CD4-positive, CD25-positive, alpha-beta regulatory T cell (primary cell): ENCODE data around the gene MVD. TPM values are rescaled to one million over a fixed set of nuclear protein-coding genes. Genes with fewer than 3 reads are reported as not detected.
A peak's percentile ranks its signal among the peaks of the same experiment; 100 is the strongest.

Experiments used
- ATAC-seq, 2 donors: fragments of 150-1000 bp; cut with Tn5 transposase; one replicate each; pipeline ENCODE4 v1.10.0; 2021; ENCODE audit warnings: low read depth in 2 of 2, moderate number of reproducible peaks in 2 of 2, moderate library complexity in 1 of 2
- DNase-seq, 3 donors: peaks; one replicate each; pipeline versions ENCODE4 v3.0.0 to v3.0.0-alpha.2; 2012 to 2022; ENCODE audit warnings: mixed read lengths in 1 of 3
- H3K27ac ChIP-seq: one replicate; pipeline ENCODE4 v1.7.0; 2013; ENCODE audit warnings: mild to moderate bottlenecking, low read length; ENCODE audit not compliant: insufficient read depth, poor library complexity, severe bottlenecking
- H3K27me3 ChIP-seq: one replicate; pipeline ENCODE4 v1.7.0; 2013; ENCODE audit warnings: low read length; ENCODE audit not compliant: control insufficient read depth, insufficient read depth
- H3K36me3 ChIP-seq: one replicate; pipeline ENCODE4 v1.7.0; 2013; ENCODE audit warnings: mild to moderate bottlenecking, low read length, moderate library complexity; ENCODE audit not compliant: control insufficient read depth, insufficient read depth
- H3K4me1 ChIP-seq: 2 replicates; pipeline ENCODE4 v1.7.0; 2013; ENCODE audit warnings: mild to moderate bottlenecking, low read length; ENCODE audit not compliant: insufficient read depth, control insufficient read depth, poor library complexity, severe bottlenecking
- H3K4me3 ChIP-seq: one replicate; pipeline ENCODE4 v1.7.0; 2013; ENCODE audit warnings: low read depth, mild to moderate bottlenecking, low read length, moderate library complexity
- H3K9me3 ChIP-seq, 2 experiments: 1 replicate in 1 of 2; 2 replicates in 1 of 2; pipeline ENCODE4 v1.7.0; 2013; ENCODE audit warnings: low read length in 2 of 2, mild to moderate bottlenecking in 1 of 2, moderate library complexity in 1 of 2; ENCODE audit not compliant: control insufficient read depth in 2 of 2
- H3K27ac Mint-ChIP-seq, 3 donors: one replicate each; pipeline ENCODE4 v1.8.0; 2020 to 2022; ENCODE audit warnings: mild to moderate bottlenecking in 3 of 3, mixed read lengths in 3 of 3, moderate library complexity in 2 of 3
- H3K27me3 Mint-ChIP-seq: one replicate; pipeline ENCODE4 v1.8.0; 2022; ENCODE audit warnings: mild to moderate bottlenecking, mixed read lengths
- H3K36me3 Mint-ChIP-seq: one replicate; pipeline ENCODE4 v1.8.0; 2020; ENCODE audit warnings: mixed read lengths
- H3K4me1 Mint-ChIP-seq, 4 donors: one replicate each; pipeline ENCODE4 v1.8.0; 2020 to 2022; ENCODE audit warnings: mixed read lengths in 4 of 4, mild to moderate bottlenecking in 1 of 4
- H3K4me3 Mint-ChIP-seq, 4 donors: one replicate each; pipeline ENCODE4 v1.8.0; 2020 to 2022; ENCODE audit warnings: mild to moderate bottlenecking in 4 of 4, mixed read lengths in 4 of 4, moderate library complexity in 3 of 4
- H3K9me3 Mint-ChIP-seq, 7 donors: one replicate each; pipeline ENCODE4 v1.8.0; 2020 to 2022; ENCODE audit warnings: mixed read lengths in 7 of 7, mild to moderate bottlenecking in 3 of 7, moderate library complexity in 2 of 7
- polyA plus RNA-seq, 4 donors: library from polyadenylated mRNA; unstranded; fragments of 300-500 nt; fragmentation: Illumina TruSeq; gene quantifications; one replicate each; pipeline ENCODE4 v1.2.3, GENCODE V29; 2021
- total RNA-seq: library from RNA; stranded (reverse); gene quantifications from one replicate; pipeline ENCODE4 v1.2.3, GENCODE V29; 2022

Gene MVD
- total and polyA plus RNA-seq, 5 donors from 2014 or later: 19.6 to 59.7 (median 23.0) TPM

GRCh38 chr16:88633684-88634140 is 29.2 kb downstream of the MVD start:
- Mint-ChIP-seq H3K4me3 (peak overlapping the region; percentile 72 to 94 (median 82)), H3K27ac (peak overlapping the region in 2 of 3 donors; percentile 26 to 36), H3K36me3 (peaks cover 7% of the 10 kb centered on the region), H3K9me3 (peaks cover 0 to 2% (median 0%) of the 10 kb centered on the region in 7 donors), H3K27me3 (peaks cover 23% of the 10 kb centered on the region), H3K4me1 (peaks cover 5 to 37% (median 13%) of the 10 kb centered on the region in 4 donors)
- H3K27ac ChIP-seq: peak overlapping the region; percentile 70
- peak; percentile 42 to 60 (median 47) for DNase-seq
- H3K4me3 ChIP-seq: no peak overlapping the region
- no peaks in the 10 kb centered on the region for H3K27me3 ChIP-seq
- H3K36me3 ChIP-seq: peaks cover 24% of the 10 kb centered on the region
- H3K4me1 ChIP-seq: peaks cover 42% of the 10 kb centered on the region
- no peaks in the 10 kb centered on the region for H3K9me3 ChIP-seq
- peak; percentile 33 to 41 for ATAC-seq

GRCh38 chr16:88632587-88632930 is 30.3 kb downstream of the MVD start:
- Mint-ChIP-seq H3K27ac (peak overlapping the region in 1 of 3 donors; percentile 66), H3K27me3 (peaks cover 11% of the 10 kb centered on the region), H3K9me3 (peaks cover 0 to 2% (median 0%) of the 10 kb centered on the region in 7 donors), H3K36me3 (peaks cover 9% of the 10 kb centered on the region), H3K4me3 (peak overlapping the region in 1 of 4 donors; percentile 16), H3K4me1 (peaks cover 3 to 25% (median 9%) of the 10 kb centered on the region in 4 donors)
- Histone ChIP-seq H3K27me3 (no peaks in the 10 kb centered on the region), H3K4me3 (no peak overlapping the region), H3K9me3 (no peaks in the 10 kb centered on the region), H3K27ac (no peak overlapping the region), H3K36me3 (peaks cover 31% of the 10 kb centered on the region), H3K4me1 (peaks cover 30% of the 10 kb centered on the region)
- DNase-seq (no peak), ATAC-seq (no peak)

- peaks cover 0 to 2% (median 0%) of the 10 kb centered on the region in 7 donors for H3K9me3 Mint-ChIP-seq
- H3K4me1 ChIP-seq: peaks cover 26% of the 10 kb centered on the region
- no peaks in the 10 kb centered on the region for H3K27me3 ChIP-seq
- H3K4me3 ChIP-seq: no peak overlapping the region
- ATAC-seq (no peak), DNase-seq (no peak)
- H3K27ac Mint-ChIP-seq: no peak overlapping the region
- peak overlapping the region; percentile 5 for H3K27ac ChIP-seq
- peaks cover 10% of the 10 kb centered on the region for H3K36me3 Mint-ChIP-seq
- peak overlapping the region in 3 of 4 donors; percentile 15 to 68 (median 16) for H3K4me3 Mint-ChIP-seq
- peaks cover 36% of the 10 kb centered on the region for H3K36me3 ChIP-seq
- H3K4me1 Mint-ChIP-seq: peaks cover 0 to 20% (median 6%) of the 10 kb centered on the region in 4 donors
- peaks cover 8% of the 10 kb centered on the region for H3K27me3 Mint-ChIP-seq
- no peaks in the 10 kb centered on the region for H3K9me3 ChIP-seq
These were observed 30.8 kb downstream of the MVD start for GRCh38 chr16:88631920-88632586.

- Mint-ChIP-seq H3K9me3 (peaks cover 0 to 2% (median 0%) of the 10 kb centered on the region in 7 donors), H3K4me3 (peak overlapping the region in 1 of 4 donors; percentile 68), H3K36me3 (peaks cover 16% of the 10 kb centered on the region), H3K27ac (no peak overlapping the region), H3K27me3 (peaks cover 7% of the 10 kb centered on the region), H3K4me1 (peaks cover 0 to 18% (median 4%) of the 10 kb centered on the region in 4 donors)
- ATAC-seq (no peak), DNase-seq (no peak)
- no peaks in the 10 kb centered on the region for H3K27me3 ChIP-seq
- peaks cover 25% of the 10 kb centered on the region for H3K4me1 ChIP-seq
- no peak overlapping the region for H3K4me3 ChIP-seq
- peak overlapping the region; percentile 5 for H3K27ac ChIP-seq
- H3K36me3 ChIP-seq: peaks cover 38% of the 10 kb centered on the region
- no peaks in the 10 kb centered on the region for H3K9me3 ChIP-seq
These were observed 31.5 kb downstream of the MVD start for GRCh38 chr16:88631384-88631783.

GRCh38 chr16:88630941-88631340 is 31.9 kb downstream of the MVD start:
- DNase-seq: no peak
- Mint-ChIP-seq H3K4me1 (peaks cover 0 to 16% (median 2%) of the 10 kb centered on the region in 4 donors), H3K4me3 (peak overlapping the region in 2 of 4 donors; percentile 15 to 68), H3K9me3 (peaks cover 0 to 2% (median 0%) of the 10 kb centered on the region in 7 donors), H3K27ac (peak overlapping the region in 1 of 3 donors; percentile 66), H3K36me3 (peaks cover 18% of the 10 kb centered on the region), H3K27me3 (peaks cover 3% of the 10 kb centered on the region)
- ATAC-seq: no peak
- Histone ChIP-seq H3K36me3 (peaks cover 42% of the 10 kb centered on the region), H3K4me3 (no peak overlapping the region), H3K27ac (no peak overlapping the region), H3K9me3 (no peaks in the 10 kb centered on the region), H3K27me3 (no peaks in the 10 kb centered on the region), H3K4me1 (peaks cover 25% of the 10 kb centered on the region)

GRCh38 chr16:88630433-88630832 is 32.5 kb downstream of the MVD start:
- Histone ChIP-seq H3K27ac (no peak overlapping the region), H3K9me3 (no peaks in the 10 kb centered on the region), H3K27me3 (no peaks in the 10 kb centered on the region), H3K4me3 (no peak overlapping the region), H3K4me1 (peaks cover 22% of the 10 kb centered on the region), H3K36me3 (peaks cover 45% of the 10 kb centered on the region)
- Mint-ChIP-seq H3K4me1 (peaks cover 0 to 16% (median 2%) of the 10 kb centered on the region in 4 donors), H3K36me3 (peaks cover 18% of the 10 kb centered on the region), H3K9me3 (peaks cover 0 to 2% (median 0%) of the 10 kb centered on the region in 7 donors), H3K27ac (peak overlapping the region in 1 of 3 donors; percentile 52), H3K4me3 (no peak overlapping the region), H3K27me3 (no peaks in the 10 kb centered on the region)
- no peak for DNase-seq
- ATAC-seq: no peak

- Histone ChIP-seq H3K4me1 (peaks cover 22% of the 10 kb centered on the region), H3K27me3 (no peaks in the 10 kb centered on the region), H3K4me3 (no peak overlapping the region), H3K9me3 (no peaks in the 10 kb centered on the region), H3K36me3 (peaks cover 51% of the 10 kb centered on the region), H3K27ac (no peak overlapping the region)
- ATAC-seq (no peak), DNase-seq (no peak)
- Mint-ChIP-seq H3K4me3 (no peak overlapping the region), H3K4me1 (peaks cover 0 to 13% (median 2%) of the 10 kb centered on the region in 4 donors), H3K27me3 (no peaks in the 10 kb centered on the region), H3K36me3 (peaks cover 18% of the 10 kb centered on the region), H3K27ac (peak overlapping the region in 1 of 3 donors; percentile 52), H3K9me3 (peaks cover 0 to 2% (median 0%) of the 10 kb centered on the region in 7 donors)
These were observed 33.1 kb downstream of the MVD start for GRCh38 chr16:88629835-88630234.
